Peyer's patch (tissue), 4 donors: ENCODE results near the gene GJC1. TPM values are rescaled to one million over a fixed set of nuclear protein-coding genes. Genes with fewer than 3 reads are reported as not detected.

Experiments used
- DNase-seq, 3 donors: peaks; one replicate each; pipeline ENCODE4 v3.0.0-alpha.2; 2017 to 2019
- H3K27ac ChIP-seq, 4 donors: fragments of 200-600 bp; sonication (generic); one replicate each; pipeline ENCODE4 v1.5.1; 2016 to 2019
- H3K27me3 ChIP-seq, 2 donors: fragments of 200-600 bp; sonication (generic); one replicate each; pipeline ENCODE4 v1.5.1; 2019
- H3K36me3 ChIP-seq, 3 donors: fragments of 200-600 bp; sonication (generic); one replicate each; pipeline ENCODE4 v1.5.1; 2016 to 2019
- H3K4me1 ChIP-seq, 4 donors: fragments of 200-600 bp; sonication (generic); one replicate each; pipeline ENCODE4 v1.5.1; 2016 to 2019
- H3K4me3 ChIP-seq, 4 donors: fragments of 200-600 bp; sonication (generic); 1 replicate in 3 of 4; 2 replicates in 1 of 4; pipeline ENCODE4 v1.5.1; 2016 to 2019; ENCODE audit warnings: mild to moderate bottlenecking in 1 of 4
- H3K9me3 ChIP-seq, 4 donors: fragments of 200-600 bp; sonication (generic); one replicate each; pipeline ENCODE4 v1.5.1; 2016 to 2019; ENCODE audit warnings: mild to moderate bottlenecking in 1 of 4
- CTCF ChIP-seq, 6 experiments: fragments of 450-650 bp in 4 of 6; fragments of 200-600 bp in 2 of 6; sonication (generic) in 1 of 6; IDR thresholded peaks; one replicate each; pipeline ENCODE4 v1.5.1; 2017 to 2019; ENCODE audit warnings: antibody characterized with exemption in 6 of 6, mild to moderate bottlenecking in 3 of 6, moderate library complexity in 1 of 6
- POLR2A ChIP-seq, 2 donors: fragments of 450-650 bp; IDR thresholded peaks; one replicate each; pipeline ENCODE4 v1.5.1; 2017; ENCODE audit warnings: antibody characterized with exemption in 2 of 2, mild to moderate bottlenecking in 2 of 2, moderate library complexity in 2 of 2
- total RNA-seq, 4 donors: library from RNA; depleted of rRNA; stranded (reverse); fragments of >200 nt; gene quantifications; one replicate each; pipeline ENCODE4 v1.1.0, GENCODE V29; 2016

The GJC1 gene
- total RNA-seq, 4 donors from 2014 or later: 1.4 to 7.4 (median 2.5) TPM

DNA sequence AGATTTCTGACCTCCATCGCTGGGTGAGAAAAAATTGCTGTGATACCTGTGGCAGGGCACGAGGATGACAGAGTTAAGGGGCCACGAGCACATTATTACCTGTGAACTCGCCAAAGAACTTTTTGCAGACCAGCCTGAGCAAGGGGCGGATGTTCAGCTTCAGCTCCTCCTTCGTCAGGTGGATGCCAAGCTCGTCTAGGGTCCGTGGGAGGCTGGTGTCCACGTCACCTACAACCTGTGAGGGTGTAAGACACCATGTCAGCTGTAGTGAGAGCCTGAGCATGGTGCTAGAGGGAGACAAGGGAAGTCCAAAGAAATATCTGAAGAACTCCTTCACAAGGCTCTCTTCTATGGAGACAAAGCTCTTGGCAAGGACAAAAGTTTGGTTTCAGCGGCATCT, 34.7 kb upstream of the GJC1 start:
- no peak for DNase-seq
- no peaks in the 10 kb centered on the region for H3K4me1 ChIP-seq
- no peaks in the 10 kb centered on the region for H3K9me3 ChIP-seq
- no peaks in the 10 kb centered on the region for H3K27me3 ChIP-seq
- no peak for TF ChIP-seq POLR2A (IDR thresholded peaks at IDR 0.05)
- TF ChIP-seq CTCF (IDR thresholded peaks at IDR 0.05): no peak
- peaks cover 0 to 83% (median 0%) of the 10 kb centered on the region in 3 donors for H3K36me3 ChIP-seq
- no peak overlapping the region for H3K27ac ChIP-seq
- no peak overlapping the region for H3K4me3 ChIP-seq

DNA sequence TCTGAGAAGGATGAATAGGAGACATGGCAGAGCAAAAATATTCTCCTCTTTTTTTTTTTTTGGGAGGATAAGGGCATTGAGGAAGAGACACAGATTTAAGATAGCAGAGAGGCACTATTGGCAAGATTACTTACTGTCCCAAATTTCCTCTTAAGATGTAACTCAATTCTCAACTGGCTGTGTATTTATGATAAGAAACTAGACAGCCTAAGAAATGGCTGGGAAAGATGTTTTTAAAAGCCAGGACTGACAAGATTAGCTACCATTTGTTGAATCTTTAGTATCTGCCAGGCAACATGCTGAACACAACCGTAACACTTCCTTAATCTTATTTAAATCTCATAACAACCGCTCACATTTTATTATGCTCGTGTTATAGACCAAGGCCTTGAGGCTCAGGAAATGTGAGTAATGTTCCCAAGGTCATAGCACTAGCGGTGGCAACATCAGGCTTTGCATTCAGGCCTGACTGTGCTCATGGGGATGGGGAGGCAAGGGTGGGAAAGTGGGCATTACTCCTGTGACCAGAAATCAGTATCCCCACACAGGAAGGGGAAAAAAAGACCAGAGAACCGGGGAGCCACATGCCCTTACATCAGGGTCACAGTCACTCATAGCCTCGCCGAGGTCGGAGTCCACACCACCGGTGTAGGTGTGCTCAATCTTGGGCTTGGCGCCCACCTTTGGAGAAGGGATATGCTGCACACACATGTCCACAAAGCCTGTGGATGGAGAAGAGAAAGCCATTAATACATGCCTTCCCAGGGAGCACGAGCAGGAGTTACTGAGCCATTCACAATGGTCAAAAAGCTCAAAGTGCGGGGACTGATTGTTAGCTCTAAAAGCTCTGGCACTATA, 33.2 kb upstream of the GJC1 start:
- no peak for TF ChIP-seq POLR2A (IDR thresholded peaks at IDR 0.05)
- Histone ChIP-seq H3K4me1 (no peaks in the 10 kb centered on the region), H3K9me3 (no peaks in the 10 kb centered on the region), H3K27me3 (no peaks in the 10 kb centered on the region), H3K36me3 (peaks cover 0 to 83% (median 0%) of the 10 kb centered on the region in 3 donors), H3K27ac (no peak overlapping the region), H3K4me3 (no peak overlapping the region)
- no peak for DNase-seq

GRCh38 chr17:44862278-44862914, 32.3 kb upstream of the GJC1 start:
- Histone ChIP-seq H3K36me3 (peaks cover 0 to 83% (median 0%) of the 10 kb centered on the region in 3 donors), H3K27ac (no peak overlapping the region)

GRCh38 chr17:44859701-44860100, 29.6 kb upstream of the GJC1 start:
- TF ChIP-seq POLR2A (IDR thresholded peaks at IDR 0.05) (no peak), CTCF (IDR thresholded peaks at IDR 0.05) (no peak)
- no peak overlapping the region for H3K27ac ChIP-seq
- peaks cover 0 to 96% (median 0%) of the 10 kb centered on the region in 3 donors for H3K36me3 ChIP-seq
- H3K4me1 ChIP-seq: no peaks in the 10 kb centered on the region
- DNase-seq: no peak
- no peaks in the 10 kb centered on the region for H3K9me3 ChIP-seq
- H3K27me3 ChIP-seq: no peaks in the 10 kb centered on the region
- H3K4me3 ChIP-seq: no peak overlapping the region

More at GRCh38 chr17:44862278-44862914, 32.3 kb upstream of the GJC1 start:
- TF ChIP-seq CTCF (IDR thresholded peaks at IDR 0.05) (no peak), POLR2A (IDR thresholded peaks at IDR 0.05) (no peak)
- no peak for DNase-seq
- H3K4me1 ChIP-seq: no peaks in the 10 kb centered on the region
- no peaks in the 10 kb centered on the region for H3K9me3 ChIP-seq
- no peaks in the 10 kb centered on the region for H3K27me3 ChIP-seq
- no peak overlapping the region for H3K4me3 ChIP-seq

DNA sequence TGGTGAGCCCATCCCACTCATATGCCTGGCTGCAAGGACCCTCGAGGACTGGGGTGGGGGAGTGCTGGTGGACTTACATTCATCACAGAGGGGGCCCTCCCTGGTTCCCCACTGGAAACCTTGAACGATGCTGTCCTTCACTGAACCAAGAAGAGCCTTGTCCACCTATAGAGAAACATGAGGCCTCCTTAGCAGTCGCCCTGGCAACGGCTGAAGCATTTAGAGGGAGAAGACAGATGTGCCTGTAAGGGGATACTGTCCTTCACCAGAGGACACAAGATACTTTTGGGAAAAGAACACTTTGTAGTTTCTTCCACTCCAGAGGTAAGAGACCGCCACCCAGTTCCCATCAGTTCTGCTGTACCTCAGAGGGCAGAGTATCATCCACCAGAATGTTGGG, 24.1 kb upstream of the GJC1 start:
- Histone ChIP-seq H3K9me3 (no peaks in the 10 kb centered on the region), H3K4me3 (no peak overlapping the region), H3K4me1 (no peaks in the 10 kb centered on the region), H3K27me3 (no peaks in the 10 kb centered on the region), H3K27ac (no peak overlapping the region), H3K36me3 (peaks cover 0 to 89% (median 0%) of the 10 kb centered on the region in 3 donors)
- TF ChIP-seq POLR2A (IDR thresholded peaks at IDR 0.05) (no peak), CTCF (IDR thresholded peaks at IDR 0.05) (no peak)
- no peak for DNase-seq

- Histone ChIP-seq H3K4me3 (no peak overlapping the region), H3K27ac (no peak overlapping the region), H3K27me3 (no peaks in the 10 kb centered on the region), H3K9me3 (no peaks in the 10 kb centered on the region), H3K36me3 (peaks cover 0 to 55% (median 0%) of the 10 kb centered on the region in 3 donors), H3K4me1 (no peaks in the 10 kb centered on the region)
- no peak for DNase-seq
- TF ChIP-seq CTCF (IDR thresholded peaks at IDR 0.05) (no peak), POLR2A (IDR thresholded peaks at IDR 0.05) (no peak)
These were observed 20.5 kb upstream of the GJC1 start for GRCh38 chr17:44850612-44851011.
